H9 (cell line): ENCODE measurements around the gene GOLT1A. TPM values are rescaled to one million over a fixed set of nuclear protein-coding genes. Genes with fewer than 3 reads are reported as not detected.

Source experiments
- DNase-seq: peaks from one replicate; pipeline ENCODE4 v3.0.0-alpha.2; 2017
- H2AFZ ChIP-seq: one replicate; pipeline ENCODE4 v1.6.1; 2013; ENCODE audit warnings: mild to moderate bottlenecking, low read length, control low read depth, moderate library complexity
- H2AK5ac ChIP-seq: 2 replicates; pipeline ENCODE4 v1.6.1; 2013; ENCODE audit warnings: low read length, control low read depth, mixed read lengths; ENCODE audit not compliant: insufficient read length
- H2BK120ac ChIP-seq: one replicate; pipeline ENCODE4 v1.6.1; 2013; ENCODE audit warnings: low read depth, mild to moderate bottlenecking, low read length, control low read depth, inconsistent platforms; ENCODE audit not compliant: poor library complexity, severe bottlenecking
- H2BK12ac ChIP-seq: 2 replicates; pipeline ENCODE4 v1.6.1; 2013; ENCODE audit warnings: low read length, control low read depth, mixed read lengths, low read depth; ENCODE audit not compliant: insufficient read length
- H2BK15ac ChIP-seq: 2 replicates; pipeline ENCODE4 v1.6.1; 2013; ENCODE audit warnings: low read depth, low read length, control low read depth
- H2BK20ac ChIP-seq: one replicate; pipeline ENCODE4 v1.6.1; 2013; ENCODE audit warnings: low read depth, mild to moderate bottlenecking, low read length, control low read depth, inconsistent platforms; ENCODE audit not compliant: poor library complexity, severe bottlenecking
- H2BK5ac ChIP-seq: 2 replicates; pipeline ENCODE4 v1.6.1; 2013; ENCODE audit warnings: low read length, control low read depth, mixed read lengths; ENCODE audit not compliant: insufficient read length
- H3K14ac ChIP-seq: 2 replicates; pipeline ENCODE4 v1.6.1; 2013; ENCODE audit warnings: low read length, control low read depth; ENCODE audit not compliant: insufficient read depth
- H3K18ac ChIP-seq: 2 replicates; pipeline ENCODE4 v1.6.1; 2013; ENCODE audit warnings: low read depth, mild to moderate bottlenecking, mixed read lengths, low read length, control low read depth; ENCODE audit not compliant: insufficient read length
- H3K23ac ChIP-seq: 2 replicates; pipeline ENCODE4 v1.6.1; 2013; ENCODE audit warnings: low read length, control low read depth, mixed read lengths, low read depth; ENCODE audit not compliant: insufficient read length
- H3K23me2 ChIP-seq: 2 replicates; pipeline ENCODE4 v1.6.1; 2013; ENCODE audit warnings: low read depth, mild to moderate bottlenecking, mixed read lengths, low read length, control low read depth; ENCODE audit not compliant: insufficient read length, poor library complexity, severe bottlenecking
- H3K27ac ChIP-seq: 2 replicates; pipeline ENCODE4 v1.5.1; 2013; ENCODE audit warnings: low read length, control low read depth, mixed read lengths, low read depth; ENCODE audit not compliant: insufficient read length
- H3K27me3 ChIP-seq: 2 replicates; pipeline ENCODE4 v1.6.1; 2013; ENCODE audit warnings: low read length, control low read depth, inconsistent platforms; ENCODE audit not compliant: insufficient read depth
- H3K4ac ChIP-seq: 2 replicates; pipeline ENCODE4 v1.6.1; 2013; ENCODE audit warnings: low read depth, mild to moderate bottlenecking, control low read depth, inconsistent platforms, low read length, moderate library complexity
- H3K4me1 ChIP-seq: 2 replicates; pipeline ENCODE4 v1.6.1; 2013; ENCODE audit warnings: low read length, control low read depth, inconsistent platforms; ENCODE audit not compliant: insufficient read depth
- H3K4me2 ChIP-seq: 2 replicates; pipeline ENCODE4 v1.6.1; 2013; ENCODE audit warnings: low read length, control low read depth, mixed read lengths; ENCODE audit not compliant: insufficient read length, insufficient read depth
- H3K56ac ChIP-seq: 2 replicates; pipeline ENCODE4 v1.6.1; 2013; ENCODE audit warnings: low read depth, mild to moderate bottlenecking, mixed read lengths, low read length, control low read depth; ENCODE audit not compliant: insufficient read length
- H3K79me1 ChIP-seq: 2 replicates; pipeline ENCODE4 v1.6.1; 2013; ENCODE audit warnings: low read depth, mild to moderate bottlenecking, moderate library complexity, low read length, control low read depth, inconsistent platforms; ENCODE audit not compliant: insufficient read depth, poor library complexity, severe bottlenecking
- H3K79me2 ChIP-seq: 2 replicates; pipeline ENCODE4 v1.6.1; 2013; ENCODE audit warnings: low read length, control low read depth, inconsistent platforms; ENCODE audit not compliant: insufficient read depth
- H3K9ac ChIP-seq: 2 replicates; pipeline ENCODE4 v1.6.1; 2013; ENCODE audit warnings: low read length, control low read depth, mixed read lengths; ENCODE audit not compliant: insufficient read length; ENCODE audit errors: extremely low read depth
- H3K9me3 ChIP-seq: one replicate; pipeline ENCODE4 v1.6.1; 2013; ENCODE audit warnings: low read depth, low read length, inconsistent platforms; ENCODE audit not compliant: control insufficient read depth
- H3T11ph ChIP-seq: one replicate; pipeline ENCODE4 v1.6.1; 2013; ENCODE audit warnings: mild to moderate bottlenecking, low read length, control low read depth, inconsistent platforms
- H4K20me1 ChIP-seq: one replicate; pipeline ENCODE4 v1.6.1; 2013; ENCODE audit not compliant: control insufficient read depth, insufficient read length, insufficient read depth
- H4K5ac ChIP-seq: 2 replicates; pipeline ENCODE4 v1.6.1; 2013; ENCODE audit warnings: low read depth, mild to moderate bottlenecking, mixed read lengths, low read length, control low read depth; ENCODE audit not compliant: insufficient read length
- H4K8ac ChIP-seq: replicated peaks from 2 replicates; pipeline ENCODE4 v1.6.1; 2013; ENCODE audit warnings: low read length, control low read depth, mixed read lengths, low read depth; ENCODE audit not compliant: insufficient read length
- H4K91ac ChIP-seq: 2 replicates; pipeline ENCODE4 v1.6.1; 2013; ENCODE audit warnings: low read depth, mild to moderate bottlenecking, moderate library complexity, mixed read lengths, low read length, control low read depth; ENCODE audit not compliant: insufficient read length
- H3K27ac Mint-ChIP-seq, 3 experiments: 2 replicates in 2 of 3; 3 replicates in 1 of 3; pipeline ENCODE4 v1.8.0; 2020 to 2021; ENCODE audit warnings: mixed read lengths in 3 of 3, mild to moderate bottlenecking in 1 of 3, moderate library complexity in 1 of 3
- H3K27me3 Mint-ChIP-seq: 2 replicates; pipeline ENCODE4 v1.8.0; 2021; ENCODE audit warnings: low read depth, mild to moderate bottlenecking, moderate library complexity, mixed read lengths
- H3K36me3 Mint-ChIP-seq, 3 experiments: 2 replicates in 2 of 3; 3 replicates in 1 of 3; pipeline ENCODE4 v1.8.0; 2020 to 2021; ENCODE audit warnings: low read depth in 3 of 3, mixed read lengths in 3 of 3; ENCODE audit not compliant: insufficient read depth in 1 of 3
- H3K4me1 Mint-ChIP-seq, 2 experiments: 2 replicates each; pipeline ENCODE4 v1.8.0; 2020; ENCODE audit warnings: mixed read lengths in 2 of 2
- H3K4me3 Mint-ChIP-seq, 2 experiments: 2 replicates in 1 of 2; 3 replicates in 1 of 2; pipeline ENCODE4 v1.8.0; 2020 to 2021; ENCODE audit warnings: mild to moderate bottlenecking in 2 of 2, mixed read lengths in 2 of 2, moderate library complexity in 1 of 2
- H3K9me3 Mint-ChIP-seq, 2 experiments: 2 replicates in 1 of 2; 3 replicates in 1 of 2; pipeline ENCODE4 v1.8.0; 2020; ENCODE audit warnings: mild to moderate bottlenecking in 2 of 2, mixed read lengths in 2 of 2, moderate library complexity in 1 of 2
- CTCF ChIP-seq: fragments of 200-600 bp; sonication (generic); conservative IDR thresholded peaks from 3 replicates; pipeline ENCODE4 v1.8.0; 2021; ENCODE audit warnings: antibody characterized with exemption, mild to moderate bottlenecking
- WGBS: extraction: QIAGEN DNeasy Blood & Tissue Kit; methylation state at CpG from one replicate; pipeline ENCODE4 v1.1.7; 2013; ENCODE audit warnings: missing lambda C conversion rate, low lambda C conversion rate, mixed read lengths; ENCODE audit not compliant: insufficient read length; ENCODE audit errors: extremely low coverage; 5-methylcytosine and 5-hydroxymethylcytosine counted together
- total RNA-seq: library from RNA; stranded (reverse); gene quantifications from 2 replicates; pipeline ENCODE4 v1.2.1, GENCODE V29; 2021

GOLT1A gene
- total RNA-seq, 1 experiment from 2014 or later = 4.2 TPM

DNA sequence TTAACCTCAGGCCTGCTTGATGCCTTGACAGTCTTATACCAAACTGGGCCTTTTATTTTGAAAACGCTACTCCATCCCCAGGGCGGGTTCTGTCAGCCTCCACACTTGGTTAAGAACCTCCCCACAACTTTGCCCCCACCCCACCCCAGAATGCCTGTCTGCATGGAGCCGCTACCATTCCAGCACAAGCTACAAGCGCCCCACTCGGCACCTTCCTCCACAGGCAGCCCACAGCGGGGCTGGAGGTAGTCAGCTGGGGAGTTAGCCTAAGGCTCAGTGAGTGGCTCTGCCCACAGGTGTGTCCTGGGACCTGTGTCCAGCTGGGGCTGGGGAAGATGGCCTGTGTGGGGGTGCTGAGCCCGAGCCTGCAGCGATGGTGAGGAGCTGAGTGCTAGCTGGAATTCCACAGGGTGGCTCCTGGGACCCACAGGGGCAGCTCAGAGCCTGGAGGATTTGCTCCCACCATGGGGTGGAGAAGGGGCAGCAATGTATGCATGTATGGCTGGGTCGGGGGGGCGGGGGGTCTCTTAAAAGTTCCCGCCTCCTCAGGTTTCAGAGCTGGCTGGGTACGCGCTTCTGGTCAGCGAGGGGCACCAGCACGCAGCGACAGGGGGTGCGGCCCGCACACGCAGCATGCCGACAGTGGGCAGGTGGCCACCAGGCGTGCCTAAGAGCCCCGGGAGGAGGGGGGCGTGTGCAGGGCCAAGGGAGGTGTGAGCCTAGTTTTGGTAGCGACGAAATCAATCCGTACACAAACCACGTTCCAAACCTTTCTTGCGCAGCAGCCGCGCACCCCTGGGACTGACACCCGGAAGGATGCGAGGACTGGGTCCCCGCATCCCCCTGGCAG lies 62.9 kb downstream of the GOLT1A start:
- H3K9ac ChIP-seq = no peak overlapping the region

More for the DNA sequence above, 62.9 kb downstream of the GOLT1A start:
- H3K9me3 ChIP-seq = no peaks in the 10 kb centered on the region
- H3T11ph ChIP-seq = no peak overlapping the region
- H3K27me3 ChIP-seq = no peaks in the 10 kb centered on the region; the same call in 1 of the 2 replicates
- H3K4me2 ChIP-seq = peak overlapping the region; percentile 79
- H3K79me2 ChIP-seq = no peaks in the 10 kb centered on the region
- no peak overlapping the region for H2AFZ ChIP-seq
- H3K27ac ChIP-seq = no peak overlapping the region
- Mint-ChIP-seq H3K9me3 (no peaks in the 10 kb centered on the region; a peak in 1 of 5 replicates), H3K4me3 (peak overlapping the region; percentile 62 to 74), H3K27ac (no peak overlapping the region), H3K27me3 (peaks cover 40% of the 10 kb centered on the region), H3K4me1 (peaks cover 46 to 52% of the 10 kb centered on the region in 2 experiments), H3K36me3 (no peaks in the 10 kb centered on the region; a peak in 1 of 7 replicates)
- H2AK5ac ChIP-seq = no peak overlapping the region
- H3K4me1 ChIP-seq = peaks cover 4% of the 10 kb centered on the region; the same call in 1 of the 2 replicates
- H3K56ac ChIP-seq = no peak overlapping the region
- no peak overlapping the region for H3K14ac ChIP-seq
- no peak overlapping the region for H2BK15ac ChIP-seq
- H4K91ac ChIP-seq = no peak overlapping the region
- H2BK20ac ChIP-seq = no peak overlapping the region
- H4K20me1 ChIP-seq = no peaks in the 10 kb centered on the region
- H3K18ac ChIP-seq = no peak overlapping the region
- no peak overlapping the region for H2BK12ac ChIP-seq
- H3K4ac ChIP-seq = no peak overlapping the region
- H2BK5ac ChIP-seq = no peak overlapping the region
- TF ChIP-seq CTCF = no peak
- no CpG with 5 or more reads among the region's 33 CpGs for WGBS
- no peak overlapping the region for H4K5ac ChIP-seq
- H3K79me1 ChIP-seq = no peaks in the 10 kb centered on the region
- no peak overlapping the region for H2BK120ac ChIP-seq
- no peak overlapping the region for H4K8ac ChIP-seq
- no peak overlapping the region for H3K23ac ChIP-seq
- H3K23me2 ChIP-seq = peaks cover 6% of the 10 kb centered on the region
- peak; percentile 51 for DNase-seq
